SH-SY5Y (cell line): ENCODE results near the gene EPHB2.

Experiments used
- GATA2 ChIP-seq: IDR thresholded peaks from 2 replicates; pipeline ENCODE4 v1.6.1; 2011; ENCODE audit warnings: mild to moderate bottlenecking, low read depth, low read length
- GATA3 ChIP-seq: IDR thresholded peaks from 2 replicates; pipeline ENCODE4 v1.6.1; 2011; ENCODE audit warnings: low read depth, mild to moderate bottlenecking, low read length, moderate library complexity

- TF ChIP-seq GATA2 = no peak
- no peak for TF ChIP-seq GATA3
Measured at GRCh38 chr1:22878626-22879025, 168.0 kb downstream of the EPHB2 start.
